ENCODE results near the gene SNX32.
"Not testable (repeated sequence)": the region's sequence is repeated elsewhere in the genome, so short reads cannot be mapped to it uniquely, and the experiment has no call there.

SNX32 gene

GRCh38 chr11:65822776-65823528 lies 10.8 kb upstream of the SNX32 start:
- no peak for DNase-seq (ENCODE audit: extremely low read depth in 1 of 2, low read depth in 1 of 2)

- no peak for DNase-seq (ENCODE audit: extremely low read depth in 1 of 2, low read depth in 1 of 2)
Measured at GRCh38 chr11:65826984-65827735, 6.6 kb upstream of the SNX32 start.

GRCh38 chr11:65829459-65829858 lies 4.3 kb upstream of the SNX32 start:
- no peak for DNase-seq (ENCODE audit: extremely low read depth in 1 of 2, low read depth in 1 of 2)

GRCh38 chr11:65832231-65832630 lies 1.5 kb upstream of the SNX32 start:
- DNase-seq (ENCODE audit: extremely low read depth in 1 of 2, low read depth in 1 of 2) = not testable (repeated sequence)

GRCh38 chr11:65834202-65834601 lies 439 bp downstream of the SNX32 start:
- no peak for DNase-seq (ENCODE audit: extremely low read depth in 1 of 2, low read depth in 1 of 2)

GRCh38 chr11:65842144-65842543 lies 8.4 kb downstream of the SNX32 start:
- no peak for DNase-seq (ENCODE audit: extremely low read depth in 1 of 2, low read depth in 1 of 2)

- no peak for DNase-seq (ENCODE audit: extremely low read depth in 1 of 2, low read depth in 1 of 2)
Measured at GRCh38 chr11:65843811-65844210, 10.0 kb downstream of the SNX32 start.

GRCh38 chr11:65844231-65844872 lies 10.6 kb downstream of the SNX32 start:
- DNase-seq (ENCODE audit: extremely low read depth in 1 of 2, low read depth in 1 of 2) = no peak

GRCh38 chr11:65847746-65848145 lies 14.0 kb downstream of the SNX32 start:
- no peak for DNase-seq (ENCODE audit: extremely low read depth in 1 of 2, low read depth in 1 of 2)

- DNase-seq (ENCODE audit: extremely low read depth in 1 of 2, low read depth in 1 of 2) = not testable (repeated sequence)
Measured at GRCh38 chr11:65848693-65849092, 14.9 kb downstream of the SNX32 start.

- DNase-seq (ENCODE audit: extremely low read depth in 1 of 2, low read depth in 1 of 2) = no peak
Measured at GRCh38 chr11:65849366-65849765, 15.6 kb downstream of the SNX32 start.

- no peak for DNase-seq (ENCODE audit: extremely low read depth in 1 of 2, low read depth in 1 of 2)
Measured at GRCh38 chr11:65849771-65850216, 16.0 kb downstream of the SNX32 start.

- DNase-seq (ENCODE audit: extremely low read depth in 1 of 2, low read depth in 1 of 2) = no peak
Measured at GRCh38 chr11:65850217-65851082, 16.7 kb downstream of the SNX32 start.

GRCh38 chr11:65851083-65851579 lies 17.4 kb downstream of the SNX32 start:
- no peak for DNase-seq (ENCODE audit: extremely low read depth in 1 of 2, low read depth in 1 of 2)

- DNase-seq (ENCODE audit: extremely low read depth in 1 of 2, low read depth in 1 of 2) = no peak
Measured at GRCh38 chr11:65851811-65852507, 18.2 kb downstream of the SNX32 start.

GRCh38 chr11:65852508-65853245 lies 18.9 kb downstream of the SNX32 start:
- no peak for DNase-seq (ENCODE audit: extremely low read depth in 1 of 2, low read depth in 1 of 2)

GRCh38 chr11:65853246-65853979 lies 19.6 kb downstream of the SNX32 start:
- no peak for DNase-seq (ENCODE audit: extremely low read depth in 1 of 2, low read depth in 1 of 2)

GRCh38 chr11:65854161-65854592 lies 20.4 kb downstream of the SNX32 start:
- DNase-seq (ENCODE audit: extremely low read depth in 1 of 2, low read depth in 1 of 2) = no peak
